Measurements from ENCODE around the gene GAMT. TPM values are rescaled to one million over a fixed set of nuclear protein-coding genes. Genes with fewer than 3 reads are reported as not detected.

The GAMT gene
- total and polyA plus RNA-seq, 2 of the 13 experiments (the other 11 are each of a cell fraction or from before 2014, with no cell fraction given): 115 to 124 TPM

- 0 out of 2 replicates have a peak, but pooled peaks have one; percentile 29 for TF ChIP-seq MED1 (CRISPR knock-in tag; IDR thresholded peaks at IDR 0.05)
- peak; percentile 24 for TF ChIP-seq ASH2L (IDR thresholded peaks at IDR 0.05; ENCODE audit: insufficient read length, low read depth, low read length)
- TF ChIP-seq ZNF407 (CRISPR knock-in tag; IDR thresholded peaks at IDR 0.05; ENCODE audit: not compliant biosample characterization): no peak
- TF ChIP-seq ZNF546 (CRISPR knock-in tag; conservative IDR thresholded peaks at IDR 0.05): peak; percentile 81
- peak; percentile 35; the same call in 1 of the 2 replicates for TF ChIP-seq GABPB1 (CRISPR knock-in tag; IDR thresholded peaks at IDR 0.05)
- TF ChIP-seq ZNF296 (CRISPR knock-in tag; conservative IDR thresholded peaks at IDR 0.05): 0 out of 2 replicates have a peak, but pooled peaks have one; percentile 13
- TF ChIP-seq SRSF1 (optimal IDR thresholded peaks at IDR 0.05; ENCODE audit: low read depth, low read length): peak; percentile 13
- peak; percentile 9; the same call in 1 of the 2 replicates for TF ChIP-seq ZNF333 (CRISPR knock-in tag; IDR thresholded peaks at IDR 0.05; ENCODE audit: borderline replicate concordance)
- no peak for TF ChIP-seq ZBTB21 (CRISPR knock-in tag; IDR thresholded peaks at IDR 0.05)
- no peak for TF ChIP-seq ZNF235 (CRISPR knock-in tag; IDR thresholded peaks at IDR 0.05; ENCODE audit: borderline replicate concordance)
- no peak for TF ChIP-seq NFYC (CRISPR knock-in tag; IDR thresholded peaks at IDR 0.05)
- peak; percentile 40; the same call in 1 of the 2 replicates for TF ChIP-seq SP4 (CRISPR knock-in tag; IDR thresholded peaks at IDR 0.05)
- TF ChIP-seq MAZ (IDR thresholded peaks at IDR 0.05; ENCODE audit: borderline replicate concordance, low read depth, low read length): 0 out of 2 replicates have a peak, but pooled peaks have one; percentile 22
- no peak for TF ChIP-seq MAZ (CRISPR knock-in tag; IDR thresholded peaks at IDR 0.05; ENCODE audit: low read depth)
- no peak for TF ChIP-seq CREB3 (CRISPR knock-in tag; IDR thresholded peaks at IDR 0.05)
- no peak for TF ChIP-seq LCORL (IDR thresholded peaks at IDR 0.05)
- 0 out of 2 replicates have a peak, but pooled peaks have one; percentile 3 for TF ChIP-seq LCORL (CRISPR knock-in tag; IDR thresholded peaks at IDR 0.05)
- peak; percentile 30; the same call in 1 of the 2 replicates for TF ChIP-seq ZNF773 (CRISPR knock-in tag; IDR thresholded peaks at IDR 0.05; ENCODE audit: borderline replicate concordance)
- peak; percentile 74 for TF ChIP-seq ETV6 (CRISPR knock-in tag; conservative IDR thresholded peaks at IDR 0.05)
- TF ChIP-seq GATA4 (IDR thresholded peaks at IDR 0.05; ENCODE audit: borderline replicate concordance, low read depth): no peak
- TF ChIP-seq MBD4 (IDR thresholded peaks at IDR 0.05; ENCODE audit: borderline replicate concordance, low read length): no peak
- no peak for TF ChIP-seq SMYD3 (CRISPR knock-in tag; IDR thresholded peaks at IDR 0.05)
Measured at GRCh38 chr19:1401138-1401888, at the start of gene GAMT (continued).

Data from HepG2 (cell line).